Hepatocyte (in vitro differentiated cells): Measurements from ENCODE around the gene PITPNB.

ENCODE experiments used
- CTCF ChIP-seq: fragments of 200-600 bp; sonication (generic); IDR thresholded peaks from 2 replicates; pipeline ENCODE4 v1.5.1; 2016; ENCODE audit warnings: antibody characterized with exemption, mild to moderate bottlenecking; ENCODE audit not compliant: poor library complexity
- EZH2phosphoT487 ChIP-seq: fragments of 200-600 bp; sonication (generic); IDR thresholded peaks from one replicate; pipeline ENCODE4 v1.6.1; 2018; ENCODE audit warnings: antibody characterized with exemption, mild to moderate bottlenecking, low read depth, moderate library complexity; ENCODE audit not compliant: unreplicated experiment, severe bottlenecking

GRCh38 chr22:27937453-27937852 lies 18.4 kb upstream of the PITPNB start:
- no peak for TF ChIP-seq EZH2phosphoT487
- TF ChIP-seq CTCF = no peak
